NCI-H2171 treated with DMSO at 0.1 percent for 48 hours (cell line): ENCODE data around the gene SLFN13.
"Not testable (repeated sequence)": the region's sequence is repeated elsewhere in the genome, so short reads cannot be mapped to it uniquely, and the experiment has no call there.

Source experiments
- DNase-seq: peaks from one replicate; lab custom pipeline; 2025; lab: John Stamatoyannopoulos, UW

Gene SLFN13

DNA sequence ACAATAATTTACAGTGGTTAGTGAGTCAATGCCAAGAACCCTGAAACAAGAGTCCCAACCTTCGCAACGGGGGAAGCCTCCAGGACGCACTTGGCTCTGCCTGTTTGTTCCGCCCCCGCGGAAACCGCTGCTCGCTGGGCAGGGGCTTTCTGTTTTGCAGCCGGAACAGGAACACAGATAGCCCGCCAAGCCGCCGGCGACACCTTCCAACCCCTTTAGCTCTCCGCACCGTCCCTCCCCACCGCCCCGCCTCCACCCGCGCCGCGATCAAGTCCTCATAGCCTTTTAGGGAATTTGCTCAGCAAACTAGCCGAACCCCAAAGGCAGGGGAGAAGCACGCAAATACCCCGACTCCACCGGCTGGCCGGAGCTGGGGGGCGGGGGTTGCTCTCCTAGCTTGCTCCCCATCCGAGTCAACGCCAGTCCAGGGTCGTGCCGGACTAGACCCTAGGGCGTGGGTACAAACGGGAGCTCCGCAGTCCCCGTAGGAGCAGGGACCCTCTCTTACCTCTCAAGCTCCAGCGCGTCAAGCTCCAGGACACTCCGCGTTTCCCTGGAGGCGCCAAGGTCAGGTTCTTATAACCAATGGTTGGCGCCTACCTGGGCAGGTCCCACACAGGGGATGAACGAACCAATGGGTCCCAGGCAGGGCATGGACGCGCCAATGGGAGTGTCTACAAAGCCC lies at the start of gene SLFN13:
SLFN13 (minus strand) TSS at position 553 of the 685 bp plus-strand sequence. CDS start 3,086 bp downstream, outside the sequence.
- DNase-seq = no peak

DNA sequence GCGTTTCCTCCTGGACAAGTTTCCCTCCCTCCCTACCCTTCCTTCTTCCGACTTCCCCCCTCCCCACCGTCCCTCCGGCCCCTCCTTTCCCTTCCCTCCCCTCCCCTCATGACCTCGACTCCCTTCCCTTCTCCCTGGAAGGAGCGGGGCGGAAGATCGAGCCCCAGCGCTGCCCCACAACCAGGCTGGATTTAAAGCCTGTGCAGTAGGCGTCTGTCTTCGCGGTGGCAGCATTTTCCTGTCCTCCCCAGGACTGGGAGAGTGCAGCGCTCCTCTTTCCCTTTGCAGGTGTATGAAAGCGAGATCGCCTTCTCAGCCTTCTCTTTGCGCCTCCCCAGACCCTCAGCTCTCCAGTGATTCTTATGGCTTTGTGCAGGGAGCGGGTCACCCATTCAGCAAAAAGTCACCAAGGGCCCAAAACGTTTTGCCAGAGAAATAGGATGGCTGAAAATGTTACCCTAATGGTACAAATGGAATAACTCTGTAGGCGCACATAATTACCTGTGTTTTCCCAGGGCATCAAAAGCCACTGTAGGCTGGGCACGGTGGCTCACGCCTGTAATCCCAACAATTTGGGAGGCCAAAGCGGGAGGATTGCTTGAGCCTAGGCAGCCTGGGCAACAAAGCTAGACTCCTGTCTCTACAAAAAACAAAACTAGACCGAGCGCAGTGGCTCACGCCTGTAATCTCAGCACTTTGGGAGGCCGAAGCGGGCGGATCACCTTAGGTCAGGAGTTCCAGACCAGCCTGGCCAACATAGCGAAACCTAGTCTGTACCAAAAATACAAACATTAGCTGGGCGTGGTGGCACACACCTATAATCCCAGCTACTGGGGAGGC lies 48.1 kb upstream of the SLFN13 start:
- DNase-seq = no peak

DNA sequence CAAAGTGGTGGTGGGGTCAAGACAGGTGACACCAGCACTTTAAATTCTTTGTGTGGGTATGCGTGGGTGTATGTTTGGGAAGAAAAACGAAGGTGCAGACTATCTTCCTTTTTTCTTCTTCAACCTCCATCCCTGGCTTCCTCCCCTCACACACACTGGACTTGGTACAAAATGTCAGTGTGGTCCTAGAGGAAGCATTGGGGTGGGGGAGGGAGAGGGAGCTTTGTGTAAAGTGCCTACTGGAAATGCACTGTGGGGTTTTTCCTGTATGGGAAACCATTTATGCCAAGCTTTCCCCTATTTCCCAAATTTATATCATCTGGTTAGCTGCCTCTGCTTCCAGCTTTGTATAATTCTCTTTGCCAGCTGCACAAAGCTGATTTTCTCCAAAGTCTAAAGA lies 44.5 kb upstream of the SLFN13 start:
- no peak for DNase-seq

DNA sequence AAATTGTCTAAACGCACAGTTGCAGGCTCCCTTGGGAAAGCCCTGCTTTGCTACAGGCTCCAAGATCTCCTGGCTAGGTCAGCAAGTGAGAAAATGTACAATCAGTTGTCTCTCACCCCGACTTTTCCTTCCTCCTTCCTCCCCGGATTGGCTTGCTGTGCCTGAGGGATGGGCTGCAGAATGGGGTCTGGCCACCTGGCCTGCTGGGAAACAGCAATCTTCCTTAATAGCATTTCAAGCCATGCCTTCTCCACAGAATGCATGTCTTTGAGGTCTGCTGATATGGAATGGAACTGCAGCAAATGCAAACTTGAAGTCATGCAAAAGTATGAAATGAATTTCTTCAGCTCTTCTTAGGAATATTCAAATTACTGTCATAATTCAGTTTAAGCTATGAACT lies 42.9 kb upstream of the SLFN13 start:
- DNase-seq = no peak

GRCh38 chr17:35489944-35490343 lies 41.4 kb upstream of the SLFN13 start:
- no peak for DNase-seq

- DNase-seq = no peak
Measured at GRCh38 chr17:35488991-35489390, 40.4 kb upstream of the SLFN13 start.

- no peak for DNase-seq
Measured at GRCh38 chr17:35486920-35487732, 38.6 kb upstream of the SLFN13 start.

DNA sequence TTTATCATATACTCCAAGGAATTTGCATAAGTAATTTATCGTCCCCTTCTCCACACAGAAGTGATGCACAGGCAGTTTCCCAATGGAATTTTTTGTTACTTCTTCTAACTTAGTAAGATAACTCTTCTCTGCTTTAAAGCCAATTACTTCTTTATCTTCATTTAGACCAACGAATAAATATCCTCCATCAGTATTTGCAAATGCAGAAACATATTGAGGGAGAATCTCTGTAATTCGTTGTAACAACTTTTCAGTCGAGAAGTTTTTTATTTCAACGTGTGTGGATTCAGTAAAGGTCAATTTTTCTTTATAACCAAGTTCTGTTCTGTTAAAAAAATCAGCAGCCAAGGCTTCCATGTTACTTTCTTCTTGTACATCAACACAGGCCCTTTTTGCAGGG lies 30.7 kb upstream of the SLFN13 start:
- no peak for DNase-seq

GRCh38 chr17:35477248-35477647 lies 28.7 kb upstream of the SLFN13 start:
- DNase-seq = no peak

DNA sequence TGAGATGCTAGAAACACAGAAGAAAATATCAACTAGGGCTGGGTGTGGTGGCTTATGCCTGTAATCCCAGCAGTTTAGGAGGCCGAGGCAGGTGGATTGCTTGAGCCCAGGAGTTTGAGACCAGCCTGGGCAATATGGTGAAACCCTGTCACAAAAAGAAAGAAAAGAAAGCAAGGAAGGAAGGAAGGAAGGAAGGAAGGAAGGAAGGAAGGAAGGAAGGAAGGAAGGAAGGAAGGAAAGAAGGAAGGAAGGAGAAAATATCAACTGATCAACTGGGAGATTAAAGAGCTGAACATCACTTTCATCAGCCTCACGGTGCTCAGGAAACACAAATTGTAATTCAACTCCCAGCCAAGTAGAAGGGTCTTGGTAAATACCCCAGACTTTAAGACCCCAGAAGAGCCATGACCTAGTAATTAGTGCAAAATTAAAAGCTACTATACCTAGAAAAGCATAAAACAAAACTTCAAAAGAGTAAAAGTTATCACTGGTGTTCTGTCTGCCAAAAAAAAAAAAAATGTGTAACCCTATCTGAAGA lies 27.8 kb upstream of the SLFN13 start:
- DNase-seq = no peak

- no peak for DNase-seq
Measured at GRCh38 chr17:35468475-35468874, 19.9 kb upstream of the SLFN13 start.

DNA sequence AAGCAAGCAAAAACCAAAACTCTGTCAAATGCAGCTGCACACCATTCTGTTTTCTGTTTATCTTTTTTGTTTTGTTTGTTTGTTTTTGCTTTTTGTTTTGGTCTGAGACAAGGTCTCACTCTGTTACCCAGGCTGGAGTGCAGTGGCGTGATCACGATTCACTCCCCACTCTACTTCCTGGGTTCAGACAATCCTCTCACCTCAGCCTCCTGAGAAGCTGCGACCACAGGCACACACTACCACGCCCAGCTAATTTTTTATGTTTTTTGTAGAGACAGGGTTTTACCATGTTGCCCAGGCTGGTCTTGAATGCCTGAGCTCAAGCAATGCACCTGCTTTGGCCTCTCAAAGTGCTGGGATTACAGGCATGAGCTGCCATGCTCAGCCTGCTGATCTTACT lies 19.3 kb upstream of the SLFN13 start:
- DNase-seq = no peak

GRCh38 chr17:35460354-35460851 lies 11.8 kb upstream of the SLFN13 start:
- peak; percentile 3 for DNase-seq

DNA sequence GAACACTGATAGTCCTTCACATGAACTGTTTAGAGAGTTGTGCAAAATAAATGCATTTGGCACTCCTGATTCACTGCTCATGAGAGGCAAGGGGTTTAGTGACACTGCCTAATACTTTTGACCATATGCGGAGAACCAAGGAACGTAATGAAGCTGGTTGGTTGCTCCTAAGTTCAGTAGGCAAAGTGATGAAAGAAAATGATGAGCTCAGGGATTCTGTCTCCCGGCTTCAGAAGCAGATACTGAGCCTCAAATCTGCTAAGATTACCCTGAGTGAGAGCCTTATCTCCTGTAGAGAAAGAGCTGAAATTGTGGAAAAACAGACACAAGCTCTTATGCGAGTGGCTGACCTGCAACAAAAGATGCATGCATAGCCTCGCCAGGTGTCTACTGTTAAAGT lies 5.5 kb upstream of the SLFN13 start:
- DNase-seq = not testable (repeated sequence)

DNA sequence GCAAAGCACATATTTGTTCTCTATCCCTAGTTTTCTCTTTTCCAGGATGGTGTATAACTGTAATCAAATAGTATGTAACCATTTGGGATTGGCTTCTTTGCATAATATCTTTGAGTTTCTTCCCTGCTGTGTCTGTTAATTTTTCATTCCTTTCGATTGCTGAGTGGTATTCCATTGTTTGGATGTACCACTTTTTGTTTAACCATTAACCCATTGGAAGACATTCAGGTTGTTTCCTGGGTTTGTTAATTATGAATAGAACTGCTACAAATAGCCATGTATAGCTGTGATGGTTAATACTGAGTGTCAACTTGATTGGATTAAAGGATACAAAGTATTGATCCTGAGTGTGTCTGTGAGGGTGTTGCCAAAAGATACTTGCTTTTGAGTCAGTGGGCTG lies 4.6 kb upstream of the SLFN13 start:
- no peak for DNase-seq

- no peak for DNase-seq
Measured at GRCh38 chr17:35449371-35449931, 885 bp upstream of the SLFN13 start.

GRCh38 chr17:35448899-35449227 lies 297 bp upstream of the SLFN13 start:
- no peak for DNase-seq

- DNase-seq = no peak
Measured at GRCh38 chr17:35447499-35447898, 1.1 kb downstream of the SLFN13 start.

GRCh38 chr17:35438433-35438832 lies 10.1 kb downstream of the SLFN13 start:
- DNase-seq = no peak

DNA sequence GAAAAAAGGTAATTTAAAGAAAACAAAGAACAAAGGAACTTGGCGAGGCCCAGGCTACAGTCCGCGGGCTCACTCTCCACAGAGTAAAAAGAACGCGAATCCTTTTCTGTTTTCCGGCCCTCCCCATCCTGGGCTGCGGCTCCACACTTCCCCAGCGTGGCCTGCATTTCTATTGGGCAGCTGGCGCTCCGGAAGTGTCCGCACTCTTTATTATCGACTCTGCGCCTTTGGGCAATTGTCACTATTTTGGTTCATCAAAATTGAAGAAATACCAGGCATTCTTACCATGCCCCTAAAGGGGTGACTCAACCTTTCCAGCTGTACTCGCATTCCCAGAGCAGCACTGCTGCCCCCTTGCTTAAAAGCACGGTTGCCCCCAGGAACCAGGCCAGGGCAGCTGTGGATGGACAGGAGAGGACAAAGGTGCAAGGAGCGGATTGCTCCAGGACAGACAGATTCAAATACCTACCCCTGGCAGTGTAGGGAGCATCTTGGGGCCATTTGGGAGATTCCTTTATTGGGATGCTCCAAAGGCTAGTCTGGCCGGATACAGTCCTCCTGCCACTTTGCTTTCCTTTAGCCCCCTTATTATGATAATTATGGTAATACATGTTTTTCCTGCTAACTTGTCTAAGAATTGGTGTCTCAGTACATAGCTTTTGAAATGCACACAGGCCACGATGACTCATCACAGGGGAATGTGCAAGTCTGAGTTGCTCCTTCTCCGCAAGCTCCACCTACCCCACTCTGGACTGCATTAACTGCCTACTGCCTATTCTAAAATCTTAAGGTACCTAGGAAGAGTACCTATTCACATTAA lies 15.3 kb downstream of the SLFN13 start:
- DNase-seq = no peak
